Measurements from ENCODE around the gene ARRB2.
"Not testable (repeated sequence)": the region's sequence is repeated elsewhere in the genome, so short reads cannot be mapped to it uniquely, and the experiment has no call there.

Gene ARRB2

GRCh38 chr17:4701116-4701515, 9.3 kb upstream of the ARRB2 start:
- DNase-seq (ENCODE audit: low read depth in 2 of 2): no peak

GRCh38 chr17:4703330-4703691, 7.1 kb upstream of the ARRB2 start:
- no peak for DNase-seq (ENCODE audit: low read depth in 2 of 2)

GRCh38 chr17:4704574-4704907, 5.9 kb upstream of the ARRB2 start:
- not testable (repeated sequence) for DNase-seq (ENCODE audit: low read depth in 2 of 2)

- no peak for DNase-seq (ENCODE audit: low read depth in 2 of 2)
Measured at GRCh38 chr17:4704991-4705390, 5.4 kb upstream of the ARRB2 start.

DNA sequence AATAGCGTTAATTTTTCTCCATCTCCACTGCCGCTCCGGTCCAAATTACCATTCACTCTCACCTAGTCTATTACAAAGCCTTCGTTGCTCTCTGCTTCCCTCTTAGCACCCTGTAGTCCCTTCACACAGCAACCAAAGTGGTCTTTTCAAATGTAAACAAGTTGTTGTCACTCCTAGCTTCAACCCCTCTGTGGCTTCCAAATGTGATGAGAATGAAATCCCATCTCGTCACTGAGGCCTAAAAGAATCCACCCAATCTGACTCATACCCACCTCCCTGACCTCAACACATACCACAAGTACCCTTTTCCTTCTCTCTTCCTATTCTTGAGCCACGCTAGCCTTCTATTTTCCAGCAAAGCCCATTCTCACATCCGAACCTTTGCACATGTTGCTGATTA, 4.3 kb upstream of the ARRB2 start:
- DNase-seq (ENCODE audit: low read depth in 2 of 2): no peak

DNA sequence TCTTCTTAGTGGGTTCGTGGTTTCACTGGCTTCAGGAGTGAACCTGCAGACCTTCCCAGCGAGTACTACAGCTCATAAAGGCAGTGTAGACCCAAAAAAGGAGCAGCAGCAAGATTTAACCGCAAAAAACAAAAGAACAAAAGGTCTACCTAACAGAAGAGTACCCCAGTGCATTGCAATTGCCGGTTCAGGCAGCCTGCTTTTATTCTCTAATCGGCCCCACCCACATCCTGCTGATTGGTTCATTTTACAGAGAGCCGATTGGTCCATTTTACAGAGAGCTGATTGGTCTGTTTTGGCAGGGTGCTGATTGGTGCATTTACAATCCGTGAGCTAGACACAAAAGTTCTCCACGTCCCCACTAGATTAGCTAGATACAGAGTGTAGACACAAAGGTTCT, 2.0 kb upstream of the ARRB2 start:
- peak; percentile 16 to 20 for DNase-seq (ENCODE audit: low read depth in 2 of 2)

DNA sequence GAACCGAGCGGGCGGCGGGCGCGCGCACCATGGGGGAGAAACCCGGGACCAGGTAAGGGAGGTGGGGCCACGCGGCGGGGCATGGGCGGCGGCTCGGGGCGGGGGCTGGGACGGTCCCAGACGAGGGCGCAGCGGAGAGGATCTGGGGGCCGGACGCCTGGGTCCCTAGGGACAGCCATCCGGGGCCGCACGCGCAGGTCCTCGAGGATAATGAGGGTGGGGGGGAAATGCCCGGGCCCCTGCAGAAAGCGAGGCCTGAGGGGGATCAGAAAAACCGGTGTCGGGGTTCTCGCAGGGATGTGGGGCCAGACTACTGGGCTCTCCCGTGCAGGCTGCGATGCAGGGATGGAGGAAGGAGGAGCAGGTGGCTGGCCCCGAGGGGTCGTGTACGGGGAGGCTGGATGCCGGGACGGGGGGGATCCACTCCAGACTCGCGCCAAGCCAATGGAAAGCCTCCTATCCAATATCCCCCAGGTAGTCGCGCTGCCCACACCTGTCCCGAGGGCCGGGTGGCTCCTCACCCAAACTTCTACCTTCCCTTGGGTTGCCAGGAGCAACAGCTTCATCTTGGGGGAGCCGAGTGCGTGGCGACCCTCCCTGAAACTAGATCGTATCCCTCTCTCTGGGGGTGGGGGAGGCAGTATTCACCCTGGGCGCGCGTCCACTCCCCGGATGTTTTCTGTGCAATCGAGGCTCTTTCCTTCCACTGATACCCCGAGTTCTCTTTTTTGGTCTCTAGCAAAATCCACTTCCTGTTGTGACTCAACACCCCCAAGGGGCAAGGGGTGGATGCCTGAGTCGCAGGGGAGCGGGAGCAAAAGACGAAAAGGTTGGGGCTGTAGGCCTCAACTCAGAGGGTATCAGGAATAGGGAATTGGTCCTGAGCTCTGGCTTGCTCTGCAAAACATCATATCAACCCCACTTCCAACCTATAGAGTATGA, 532 bp downstream of the ARRB2 start:
- peak in 1 of 2 donors; percentile 24 for DNase-seq (ENCODE audit: low read depth in 2 of 2)

- DNase-seq (ENCODE audit: low read depth in 2 of 2): no peak
Measured at GRCh38 chr17:4711661-4712181, 1.3 kb downstream of the ARRB2 start.

DNA sequence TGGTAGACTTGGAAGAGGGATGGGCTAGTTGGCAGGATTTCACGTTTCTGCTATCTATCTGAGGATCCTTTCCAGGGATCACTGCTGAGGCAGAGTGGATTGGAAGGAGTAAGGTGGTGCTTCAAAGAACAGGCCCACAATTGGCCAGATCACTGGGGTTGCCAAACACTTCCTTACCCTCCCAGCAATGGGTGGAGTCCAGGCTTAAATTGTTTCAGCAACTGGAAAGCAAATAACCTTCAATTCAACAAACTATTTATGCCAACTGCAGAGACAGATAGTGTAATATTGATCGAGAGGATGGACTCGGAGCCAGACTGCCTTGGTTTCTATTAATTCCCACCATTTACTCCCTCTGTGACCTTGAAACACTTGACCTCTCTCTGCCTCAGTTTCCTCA, 2.1 kb downstream of the ARRB2 start:
- DNase-seq (ENCODE audit: low read depth in 2 of 2): no peak

GRCh38 chr17:4714340-4715062, 4.1 kb downstream of the ARRB2 start:
- DNase-seq (ENCODE audit: low read depth in 2 of 2): not testable (repeated sequence)

DNA sequence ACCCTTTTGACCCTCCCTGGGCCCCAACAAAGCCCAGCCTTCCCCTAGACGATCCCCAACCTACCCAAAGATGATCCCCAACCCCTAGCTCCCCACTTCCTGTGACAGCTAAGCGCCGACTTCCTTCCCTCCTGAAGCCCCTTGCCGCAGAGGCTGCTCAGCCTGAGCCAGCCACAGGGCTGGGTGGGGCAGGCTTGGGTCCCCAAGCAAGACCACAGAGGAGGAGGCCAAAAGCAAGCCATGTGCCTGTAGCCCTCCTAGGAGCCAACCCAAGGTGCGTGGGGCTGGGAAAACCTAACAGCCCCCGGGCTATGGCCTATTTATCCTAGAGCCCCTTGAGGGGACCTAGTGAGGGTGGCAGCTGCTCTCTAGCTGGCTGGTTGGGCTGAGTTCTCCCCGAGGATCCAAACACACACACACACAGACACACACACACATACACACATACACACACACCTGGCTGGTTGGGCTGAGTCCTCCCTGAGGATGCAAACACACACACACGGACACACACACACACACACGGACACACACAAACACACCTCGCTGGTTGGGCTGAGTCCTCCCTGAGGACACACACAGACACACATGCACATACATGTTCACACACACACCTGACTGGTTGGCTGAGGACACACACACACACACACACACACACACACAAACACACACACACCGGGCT, 4.8 kb downstream of the ARRB2 start:
- peak in 1 of 2 donors; percentile 15 for DNase-seq (ENCODE audit: low read depth in 2 of 2)

- DNase-seq (ENCODE audit: low read depth in 2 of 2): no peak
Measured at GRCh38 chr17:4716081-4716480, 5.6 kb downstream of the ARRB2 start.

DNA sequence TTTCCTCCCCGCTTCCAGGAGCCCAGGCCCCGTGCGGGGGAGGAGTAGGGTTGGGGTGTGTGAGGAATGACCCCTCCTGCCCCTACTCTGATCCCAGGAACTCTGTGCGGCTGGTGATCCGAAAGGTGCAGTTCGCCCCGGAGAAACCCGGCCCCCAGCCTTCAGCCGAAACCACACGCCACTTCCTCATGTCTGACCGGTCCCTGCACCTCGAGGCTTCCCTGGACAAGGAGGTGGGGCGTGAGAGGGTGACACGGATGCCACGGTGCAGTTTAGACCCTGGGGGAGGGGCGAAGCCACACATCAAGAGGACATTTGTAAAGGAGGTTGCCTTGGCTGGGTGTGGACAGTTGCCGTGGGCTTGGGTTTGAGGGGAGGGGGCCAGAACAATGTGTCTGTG, 7.4 kb downstream of the ARRB2 start:
- no peak for DNase-seq (ENCODE audit: low read depth in 2 of 2)

- DNase-seq (ENCODE audit: low read depth in 2 of 2): no peak
Measured at GRCh38 chr17:4718276-4718675, 7.8 kb downstream of the ARRB2 start.

GRCh38 chr17:4719146-4719545, 8.7 kb downstream of the ARRB2 start:
- DNase-seq (ENCODE audit: low read depth in 2 of 2): no peak

GRCh38 chr17:4719684-4720221, 9.3 kb downstream of the ARRB2 start:
- DNase-seq (ENCODE audit: low read depth in 2 of 2): no peak

GRCh38 chr17:4720787-4721186, 10.4 kb downstream of the ARRB2 start:
- no peak for DNase-seq (ENCODE audit: low read depth in 2 of 2)

DNA sequence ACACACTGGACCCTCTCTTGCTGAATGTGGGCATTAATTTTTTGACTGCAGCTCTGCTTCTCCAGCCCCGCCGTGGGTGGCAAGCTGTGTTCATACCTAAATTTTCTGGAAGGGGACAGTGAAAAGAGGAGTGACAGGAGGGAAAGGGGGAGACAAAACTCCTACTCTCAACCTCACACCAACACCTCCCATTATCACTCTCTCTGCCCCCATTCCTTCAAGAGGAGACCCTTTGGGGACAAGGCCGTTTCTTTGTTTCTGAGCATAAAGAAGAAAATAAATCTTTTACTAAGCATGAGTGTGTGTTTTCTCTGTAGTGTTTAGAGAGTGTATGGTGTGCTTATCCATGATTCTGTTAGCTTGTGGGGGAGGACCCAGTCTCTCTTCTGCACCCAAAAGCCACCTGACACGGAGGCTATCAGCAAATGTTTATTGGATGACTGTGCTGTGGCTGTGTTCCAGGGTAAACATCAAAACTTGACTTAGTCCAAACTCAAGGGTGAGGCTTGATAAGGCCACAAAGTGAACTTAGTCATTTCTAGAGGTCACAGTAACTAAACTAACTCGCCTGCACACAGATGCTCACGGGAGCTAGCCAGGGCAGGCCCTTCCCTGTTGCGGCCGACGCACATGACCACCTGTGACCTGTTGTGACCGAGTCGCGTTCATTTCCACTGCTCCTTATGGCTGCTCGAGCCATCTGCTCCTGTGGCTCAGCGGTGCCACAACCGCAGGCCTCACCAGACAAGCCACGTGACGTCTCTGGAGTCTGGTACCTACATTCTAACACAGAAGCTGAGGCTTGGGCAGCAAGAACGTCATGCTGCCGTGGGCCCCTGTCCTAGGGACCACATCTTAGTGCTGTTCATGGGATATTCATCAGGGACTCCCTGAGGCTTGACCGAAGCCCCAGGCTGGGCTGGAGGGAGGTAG, 11.0 kb downstream of the ARRB2 start:
- no peak for DNase-seq (ENCODE audit: low read depth in 2 of 2)

GRCh38 chr17:4722678-4723240, 12.3 kb downstream of the ARRB2 start:
- no peak for DNase-seq (ENCODE audit: low read depth in 2 of 2)

- no peak for DNase-seq (ENCODE audit: low read depth in 2 of 2)
Measured at GRCh38 chr17:4724650-4725049, 14.2 kb downstream of the ARRB2 start.
